PC-9 (cell line): Measurements from ENCODE around the gene EPHB1. TPM values are rescaled to one million over a fixed set of nuclear protein-coding genes. Genes with fewer than 3 reads are reported as not detected.

Experiments
- BruUV-seq: library from RNA; stranded (reverse); fragments of 400-500 nt; replicated peaks from 2 replicates; lab custom pipeline; 2021; lab: Mats Ljungman, UMichigan
- CTCF ChIA-PET: fragments of 300-600 bp; sonication (Branson Sonifier 250); formaldehyde crosslinking; loops from one replicate; lab custom pipeline; 2022; ENCODE audit warnings: antibody characterized with exemption; lab: Charles Lee
- POLR2A ChIA-PET: fragments of 300-600 bp; sonication (Branson Sonifier 250); formaldehyde crosslinking; loops from one replicate; lab custom pipeline; 2022; ENCODE audit warnings: antibody characterized with exemption; ENCODE audit not compliant: unreplicated experiment; lab: Charles Lee
- DNase-seq, 2 experiments: peaks; one replicate each; pipeline versions ENCODE4 v3.0.0 to v3.0.0-alpha.2; 2015 to 2022; ENCODE audit warnings: mixed read lengths in 1 of 2
- H2AFZ ChIP-seq: fragments of 200-600 bp; sonication (generic); 2 replicates; pipeline ENCODE4 v1.8.1; 2017; ENCODE audit warnings: antibody characterized with exemption
- H3F3A ChIP-seq: fragments of 200-600 bp; sonication (generic); 2 replicates; pipeline ENCODE4 v1.8.1; 2017; ENCODE audit warnings: antibody characterized with exemption, mild to moderate bottlenecking, low read depth; ENCODE audit not compliant: insufficient read depth
- H3K27ac ChIP-seq: fragments of 200-600 bp; sonication (generic); 2 replicates; pipeline ENCODE4 v1.6.1; 2016; ENCODE audit warnings: mixed run types
- H3K27me3 ChIP-seq: fragments of 200-600 bp; sonication (generic); 2 replicates; pipeline ENCODE4 v1.6.1; 2016; ENCODE audit warnings: low read depth, mixed run types; ENCODE audit not compliant: insufficient read depth
- H3K36me3 ChIP-seq: fragments of 200-600 bp; sonication (generic); 2 replicates; pipeline ENCODE4 v1.6.1; 2016; ENCODE audit warnings: low read depth, mixed run types
- H3K4me1 ChIP-seq: fragments of 200-600 bp; sonication (generic); replicated peaks from 2 replicates; pipeline ENCODE4 v1.6.1; 2016; ENCODE audit warnings: mixed run types; ENCODE audit not compliant: insufficient read depth
- H3K4me2 ChIP-seq: fragments of 200-600 bp; sonication (generic); 2 replicates; pipeline ENCODE4 v1.6.1; 2017; ENCODE audit warnings: mixed run types
- H3K4me3 ChIP-seq: fragments of 200-600 bp; sonication (generic); 2 replicates; pipeline ENCODE4 v1.6.1; 2016; ENCODE audit warnings: mixed run types
- H3K79me2 ChIP-seq: fragments of 200-600 bp; sonication (generic); 2 replicates; pipeline ENCODE4 v1.6.1; 2017; ENCODE audit warnings: low read depth, mixed run types
- H3K9me2 ChIP-seq: fragments of 200-600 bp; sonication (generic); 2 replicates; pipeline ENCODE4 v1.8.1; 2017; ENCODE audit warnings: mild to moderate bottlenecking; ENCODE audit not compliant: insufficient read depth
- H3K9me3 ChIP-seq: fragments of 200-600 bp; sonication (generic); 2 replicates; pipeline ENCODE4 v1.8.1; 2016; ENCODE audit warnings: low read depth; ENCODE audit not compliant: insufficient read depth
- H4K20me1 ChIP-seq: fragments of 200-600 bp; sonication (generic); 2 replicates; pipeline ENCODE4 v1.8.1; 2017; ENCODE audit not compliant: insufficient read depth
- CTCF ChIP-seq: fragments of 200-600 bp; sonication (generic); conservative IDR thresholded peaks from 2 replicates; pipeline ENCODE4 v1.6.1; 2017; ENCODE audit warnings: mixed run types, antibody characterized with exemption, mild to moderate bottlenecking, moderate library complexity
- EZH2 ChIP-seq: fragments of 200-600 bp; sonication (generic); IDR thresholded peaks from 2 replicates; pipeline ENCODE4 v1.8.0; 2017; ENCODE audit warnings: antibody characterized with exemption, low read depth
- intact Hi-C: fragments of 100-400 bp; cut with micrococcal nuclease; formaldehyde crosslinking; loops from one replicate; pipeline ENCODE4 v1.10.0; 2022; ENCODE audit not compliant: unreplicated experiment
- total RNA-seq: library from RNA; stranded (reverse); gene quantifications from 2 replicates; pipeline ENCODE4 v1.2.3, GENCODE V29; 2021

Gene EPHB1
- total RNA-seq, 1 experiment from 2014 or later: 0.15 TPM

- Histone ChIP-seq H3K79me2 (no peaks in the 10 kb centered on the region), H3F3A (no peaks in the 10 kb centered on the region), H3K4me2 (no peak overlapping the region), H3K27me3 (no peaks in the 10 kb centered on the region), H3K4me1 (peaks cover 7% of the 10 kb centered on the region), H3K9me2 (no peaks in the 10 kb centered on the region), H3K36me3 (no peaks in the 10 kb centered on the region), H4K20me1 (no peaks in the 10 kb centered on the region), H3K4me3 (no peak overlapping the region), H3K27ac (no peak overlapping the region), H3K9me3 (no peaks in the 10 kb centered on the region), H2AFZ (peak overlapping the region; percentile 58; the same call in 1 of the 2 replicates)
- no peak for DNase-seq
- ChIA-PET CTCF (no interaction called here), POLR2A (no interaction called here)
- intact Hi-C loops: no loop called here
- no TSS peak for BruUV-seq
- TF ChIP-seq CTCF: no peak
- TF ChIP-seq EZH2: no peak
Measured at GRCh38 chr3:135068011-135068410, 273.0 kb downstream of the EPHB1 start.

GRCh38 chr3:135069406-135069805, 274.3 kb downstream of the EPHB1 start:
- TF ChIP-seq EZH2 (no peak), CTCF (no peak)
- no peaks in the 10 kb centered on the region for H3K79me2 ChIP-seq
- no peak overlapping the region for H3K4me2 ChIP-seq
- H3K36me3 ChIP-seq: no peaks in the 10 kb centered on the region
- ChIA-PET CTCF (no interaction called here), POLR2A (no interaction called here)
- DNase-seq: no peak
- no peaks in the 10 kb centered on the region for H3K9me2 ChIP-seq
- intact Hi-C loops: no loop called here
- no peaks in the 10 kb centered on the region for H3F3A ChIP-seq
- H3K9me3 ChIP-seq: no peaks in the 10 kb centered on the region
- H3K27ac ChIP-seq: no peak overlapping the region
- no peaks in the 10 kb centered on the region for H4K20me1 ChIP-seq
- no peak overlapping the region for H2AFZ ChIP-seq
- no peaks in the 10 kb centered on the region for H3K27me3 ChIP-seq
- BruUV-seq: no TSS peak
- no peak overlapping the region for H3K4me3 ChIP-seq
- H3K4me1 ChIP-seq: peaks cover 7% of the 10 kb centered on the region

GRCh38 chr3:135071483-135071882, 276.4 kb downstream of the EPHB1 start:
- Histone ChIP-seq H3K9me2 (no peaks in the 10 kb centered on the region), H3K36me3 (no peaks in the 10 kb centered on the region), H3K79me2 (no peaks in the 10 kb centered on the region), H3K27me3 (no peaks in the 10 kb centered on the region), H3K27ac (no peak overlapping the region), H3K4me1 (peaks cover 7% of the 10 kb centered on the region), H3F3A (no peaks in the 10 kb centered on the region), H3K9me3 (no peaks in the 10 kb centered on the region), H3K4me2 (no peak overlapping the region), H4K20me1 (no peaks in the 10 kb centered on the region), H2AFZ (no peak overlapping the region), H3K4me3 (no peak overlapping the region)
- TF ChIP-seq CTCF (no peak), EZH2 (no peak)
- intact Hi-C loops: no loop called here
- DNase-seq: no peak
- ChIA-PET POLR2A (no interaction called here), CTCF (no interaction called here)
- no TSS peak for BruUV-seq
